Fibroblast of pulmonary artery (primary cell): ENCODE measurements around the gene THAP7.
A peak's percentile ranks its signal among the peaks of the same experiment; 100 is the strongest.

Source experiments
- DNase-seq: peaks from one replicate; pipeline ENCODE4 v3.0.0-alpha.2; 2010; ENCODE audit warnings: low read depth
- H3K4me3 ChIP-seq: replicated peaks from 2 replicates; pipeline ENCODE4 v1.5.1; 2011; ENCODE audit warnings: low read depth, mild to moderate bottlenecking, control low read depth, low read length, moderate library complexity
- CTCF ChIP-seq: IDR thresholded peaks from 2 replicates; pipeline ENCODE4 v1.5.1; 2011; ENCODE audit warnings: mild to moderate bottlenecking, control low read depth, low read length, inconsistent platforms; ENCODE audit errors: missing control alignments

Gene THAP7

DNA sequence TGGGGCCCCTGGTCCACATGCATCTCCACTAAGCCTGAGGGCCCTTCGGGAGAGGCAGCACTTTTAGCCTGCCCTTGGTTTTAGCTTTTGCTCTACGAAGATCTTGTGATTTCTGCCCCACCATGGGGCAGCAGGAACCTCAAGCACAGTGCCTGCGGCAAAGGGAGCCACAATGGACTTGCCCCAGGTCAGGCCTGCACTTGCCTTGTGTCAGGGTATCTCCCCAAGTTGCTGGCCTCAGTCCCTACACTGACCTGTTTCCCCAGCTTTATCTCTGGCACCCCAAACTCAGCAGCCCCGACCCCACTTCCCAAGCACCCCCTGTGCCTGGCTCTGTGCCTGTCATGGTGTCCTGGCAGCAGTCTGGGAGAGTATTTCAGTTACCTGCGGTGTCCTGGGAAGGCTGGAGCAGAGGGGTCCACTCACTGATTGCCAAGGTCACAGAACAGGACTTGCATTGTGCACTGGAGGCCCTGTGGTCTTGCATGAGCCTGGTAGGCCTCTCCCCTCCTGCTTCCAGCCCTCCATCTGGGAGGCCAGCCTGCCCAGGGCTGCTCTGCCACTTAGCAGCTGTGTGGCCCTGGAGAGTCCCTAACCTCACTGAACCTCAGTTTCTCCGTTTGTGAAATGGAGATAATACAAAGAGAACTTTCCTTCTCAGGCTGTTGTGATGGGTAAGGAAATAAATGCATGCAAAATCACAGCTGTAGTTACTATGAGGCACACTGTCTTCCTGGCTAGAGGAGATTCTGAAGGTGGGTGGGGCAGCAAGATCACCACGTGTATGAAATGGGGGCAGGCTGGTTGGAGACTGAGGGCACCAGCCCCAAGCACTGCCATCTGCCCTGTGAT lies 38.5 kb downstream of the THAP7 start:
- H3K4me3 ChIP-seq: no peak overlapping the region
- no peak for TF ChIP-seq CTCF
- no peak for DNase-seq

- no peak for DNase-seq
- H3K4me3 ChIP-seq: no peak overlapping the region
- no peak for TF ChIP-seq CTCF
Observed at GRCh38 chr22:20962491-20962945, 39.4 kb downstream of the THAP7 start.

DNA sequence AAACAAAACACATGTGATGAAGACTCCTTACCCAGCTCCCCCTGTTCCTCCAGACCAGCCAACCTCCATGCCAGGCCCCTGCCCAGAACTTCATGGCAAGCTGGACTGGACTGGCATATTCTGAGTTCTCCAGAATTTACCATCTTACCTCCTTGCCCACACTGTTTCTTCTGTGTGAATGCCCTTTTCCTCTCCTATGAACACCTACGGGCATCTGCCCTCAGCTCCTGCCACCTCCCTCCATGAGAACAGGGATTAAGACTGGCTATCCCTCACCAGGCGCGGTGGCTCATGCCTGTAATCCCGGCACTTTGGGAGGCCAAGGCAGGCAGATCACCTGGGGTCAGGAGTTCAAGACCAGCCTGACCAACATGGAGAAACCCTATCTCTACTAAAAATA lies 41.3 kb downstream of the THAP7 start:
- no peak overlapping the region for H3K4me3 ChIP-seq
- TF ChIP-seq CTCF: no peak
- DNase-seq: no peak

GRCh38 chr22:20959578-20960461 lies 42.1 kb downstream of the THAP7 start:
- H3K4me3 ChIP-seq: no peak overlapping the region
- DNase-seq: no peak
- TF ChIP-seq CTCF: no peak

GRCh38 chr22:20957683-20958431 lies 44.1 kb downstream of the THAP7 start:
- no peak for TF ChIP-seq CTCF
- no peak for DNase-seq
- H3K4me3 ChIP-seq: peak overlapping the region; percentile 67

DNA sequence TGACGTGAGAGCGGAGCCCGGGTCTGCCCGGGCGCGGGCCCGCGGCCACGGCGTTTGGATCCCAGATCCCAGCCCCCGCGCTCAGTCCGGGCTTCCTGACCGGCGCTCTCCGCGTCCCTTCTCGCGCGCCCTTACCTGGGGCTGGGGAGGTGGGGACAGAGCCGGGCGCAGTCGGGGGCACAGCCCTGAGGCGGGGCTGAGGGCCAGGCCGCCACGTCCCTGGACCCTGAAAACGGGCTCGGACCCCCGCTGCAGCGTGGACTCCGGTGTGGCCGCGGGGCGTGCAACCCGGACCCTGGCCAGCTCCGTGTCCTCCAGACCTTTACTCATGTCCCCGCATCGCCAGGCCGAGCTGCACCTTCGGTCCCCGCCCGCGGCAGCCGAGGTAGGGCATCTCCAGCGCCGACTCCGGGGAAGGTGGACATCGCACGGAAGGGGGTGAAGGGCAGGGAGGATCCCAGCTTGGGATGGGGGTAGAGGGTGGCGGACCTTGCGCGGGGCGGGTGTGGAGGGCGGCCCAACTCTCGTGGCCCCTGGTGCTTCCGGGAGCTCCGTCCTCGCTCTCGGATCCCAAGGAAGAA lies 44.7 kb downstream of the THAP7 start:
- peak overlapping the region; percentile 67 for H3K4me3 ChIP-seq
- TF ChIP-seq CTCF: no peak
- no peak for DNase-seq
